Smooth muscle cell (in vitro differentiated cells): ENCODE data around the gene SLC7A8. TPM values are rescaled to one million over a fixed set of nuclear protein-coding genes. Genes with fewer than 3 reads are reported as not detected.

ENCODE experiments used
- DNase-seq: peaks from one replicate; lab custom pipeline; 2025; ENCODE audit not compliant: unreplicated experiment; lab: John Stamatoyannopoulos, UW
- H2AFZ ChIP-seq: fragments of 200-600 bp; sonication (generic); 2 replicates; pipeline ENCODE4 v1.6.0; 2016; ENCODE audit warnings: antibody characterized with exemption, low read depth, mild to moderate bottlenecking
- H3F3A ChIP-seq: fragments of 200-600 bp; sonication (generic); 2 replicates; pipeline ENCODE4 v1.6.0; 2017; ENCODE audit warnings: antibody characterized with exemption, low read depth
- H3K27ac ChIP-seq: fragments of 200-600 bp; sonication (generic); 2 replicates; pipeline ENCODE4 v1.5.1; 2016; ENCODE audit warnings: low read depth, mild to moderate bottlenecking
- H3K27me3 ChIP-seq: fragments of 200-600 bp; sonication (generic); 2 replicates; pipeline ENCODE4 v1.6.1; 2016; ENCODE audit warnings: low read depth, mild to moderate bottlenecking
- H3K36me3 ChIP-seq: fragments of 200-600 bp; sonication (generic); 2 replicates; pipeline ENCODE4 v1.5.1; 2016; ENCODE audit warnings: low read depth
- H3K4me1 ChIP-seq: fragments of 200-600 bp; sonication (generic); 2 replicates; pipeline ENCODE4 v1.5.1; 2016; ENCODE audit warnings: low read depth
- H3K4me2 ChIP-seq: fragments of 200-600 bp; sonication (generic); 2 replicates; pipeline ENCODE4 v1.6.0; 2016; ENCODE audit warnings: mild to moderate bottlenecking
- H3K4me3 ChIP-seq: fragments of 200-600 bp; sonication (generic); 2 replicates; pipeline ENCODE4 v1.5.1; 2016; ENCODE audit warnings: mild to moderate bottlenecking
- H3K79me2 ChIP-seq: fragments of 200-600 bp; sonication (generic); 2 replicates; pipeline ENCODE4 v1.6.0; 2016; ENCODE audit warnings: low read depth, mild to moderate bottlenecking
- H3K9ac ChIP-seq: fragments of 200-600 bp; sonication (generic); 2 replicates; pipeline ENCODE4 v1.6.0; 2016; ENCODE audit warnings: low read depth
- H3K9me3 ChIP-seq: fragments of 200-600 bp; sonication (generic); replicated peaks from 2 replicates; pipeline ENCODE4 v1.5.1; 2016; ENCODE audit warnings: low read depth
- H4K20me1 ChIP-seq: fragments of 200-600 bp; sonication (generic); 2 replicates; pipeline ENCODE4 v1.6.0; 2016; ENCODE audit warnings: low read depth
- WGBS: methylation state at CpG from one replicate; pipeline ENCODE4 v1.1.7; 2016; ENCODE audit warnings: low lambda C conversion rate; 5-methylcytosine and 5-hydroxymethylcytosine counted together
- polyA plus RNA-seq: library from polyadenylated mRNA; unstranded; fragments of >200 nt; fragmentation: Nextera tagmentation; extraction: Ambion mirVana; gene quantifications from 2 replicates; pipeline ENCODE4 v1.2.1, GENCODE V29; 2016
- total RNA-seq: library from RNA; depleted of rRNA; stranded (reverse); fragments of >200 nt; gene quantifications from 2 replicates; pipeline ENCODE4 v1.2.3, GENCODE V29; 2014
- TF ChIP-seq, protein P1 (sequence below): fragments of 200-600 bp; sonication (generic); IDR thresholded peaks from 2 replicates; pipeline ENCODE4 v1.5.1; 2017; ENCODE audit warnings: borderline replicate concordance, mild to moderate bottlenecking, antibody characterized with exemption; ENCODE audit not compliant: insufficient read depth, poor library complexity, severe bottlenecking

The SLC7A8 gene
- total and polyA plus RNA-seq, 2 experiments from 2014 or later: 16.4 to 26.0 TPM

DNA sequence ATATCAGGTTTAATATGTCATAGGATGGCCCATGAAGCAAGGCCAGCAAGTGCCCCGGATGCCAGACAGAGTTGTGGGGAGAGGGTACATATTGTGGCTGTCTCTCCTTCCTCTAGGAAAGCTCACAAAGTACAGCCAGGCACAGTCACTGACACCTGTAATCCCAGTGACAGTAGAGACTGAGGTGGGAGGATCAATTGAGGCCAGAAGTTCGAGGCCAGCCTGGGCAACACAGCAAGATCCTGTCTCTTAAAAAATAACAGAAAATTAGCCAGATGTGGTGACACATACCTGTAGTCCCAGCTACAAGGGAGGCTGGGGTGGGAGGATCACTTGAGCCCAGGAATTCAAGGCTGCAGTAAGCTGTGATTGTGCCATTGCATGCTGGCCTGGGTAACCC, 32.1 kb downstream of the SLC7A8 start:
- H3F3A ChIP-seq: peaks cover 23% of the 10 kb centered on the region
- H3K4me1 ChIP-seq: peaks cover 22% of the 10 kb centered on the region
- TF ChIP-seq, protein P1, sequence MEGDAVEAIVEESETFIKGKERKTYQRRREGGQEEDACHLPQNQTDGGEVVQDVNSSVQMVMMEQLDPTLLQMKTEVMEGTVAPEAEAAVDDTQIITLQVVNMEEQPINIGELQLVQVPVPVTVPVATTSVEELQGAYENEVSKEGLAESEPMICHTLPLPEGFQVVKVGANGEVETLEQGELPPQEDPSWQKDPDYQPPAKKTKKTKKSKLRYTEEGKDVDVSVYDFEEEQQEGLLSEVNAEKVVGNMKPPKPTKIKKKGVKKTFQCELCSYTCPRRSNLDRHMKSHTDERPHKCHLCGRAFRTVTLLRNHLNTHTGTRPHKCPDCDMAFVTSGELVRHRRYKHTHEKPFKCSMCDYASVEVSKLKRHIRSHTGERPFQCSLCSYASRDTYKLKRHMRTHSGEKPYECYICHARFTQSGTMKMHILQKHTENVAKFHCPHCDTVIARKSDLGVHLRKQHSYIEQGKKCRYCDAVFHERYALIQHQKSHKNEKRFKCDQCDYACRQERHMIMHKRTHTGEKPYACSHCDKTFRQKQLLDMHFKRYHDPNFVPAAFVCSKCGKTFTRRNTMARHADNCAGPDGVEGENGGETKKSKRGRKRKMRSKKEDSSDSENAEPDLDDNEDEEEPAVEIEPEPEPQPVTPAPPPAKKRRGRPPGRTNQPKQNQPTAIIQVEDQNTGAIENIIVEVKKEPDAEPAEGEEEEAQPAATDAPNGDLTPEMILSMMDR: no peak
- no peaks in the 10 kb centered on the region for H3K27me3 ChIP-seq
- H4K20me1 ChIP-seq: no peaks in the 10 kb centered on the region
- no peak overlapping the region for H3K9ac ChIP-seq
- no peaks in the 10 kb centered on the region for H3K9me3 ChIP-seq
- DNase-seq: no peak
- no peak overlapping the region for H3K4me2 ChIP-seq
- H3K4me3 ChIP-seq: no peak overlapping the region
- H3K79me2 ChIP-seq: no peaks in the 10 kb centered on the region
- H2AFZ ChIP-seq: no peak overlapping the region
- 97% methylated on average over 2 of the region's 2 CpGs for WGBS
- no peaks in the 10 kb centered on the region for H3K36me3 ChIP-seq
- no peak overlapping the region for H3K27ac ChIP-seq

DNA sequence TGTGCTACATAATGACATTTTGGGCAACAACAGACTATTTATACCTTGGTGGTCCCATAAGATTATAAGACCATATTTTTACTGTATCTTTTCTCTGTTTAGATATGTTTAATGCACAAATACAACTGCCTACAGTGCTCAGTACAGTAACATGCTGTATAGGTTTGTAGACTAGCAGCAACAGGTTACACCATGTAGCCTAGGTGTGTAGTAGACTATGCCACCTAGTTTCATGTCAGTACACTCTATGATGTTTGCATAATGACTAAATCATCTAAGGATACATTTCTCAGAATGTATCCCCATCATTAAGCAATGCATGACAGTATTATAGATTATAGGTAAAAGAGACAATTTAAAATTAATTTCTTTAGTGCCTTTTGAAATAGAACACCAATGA, 33.7 kb downstream of the SLC7A8 start:
- Histone ChIP-seq H2AFZ (no peak overlapping the region), H3K9ac (no peak overlapping the region), H4K20me1 (no peaks in the 10 kb centered on the region), H3K27ac (peak overlapping the region; percentile 68), H3F3A (peaks cover 14% of the 10 kb centered on the region), H3K36me3 (no peaks in the 10 kb centered on the region), H3K4me3 (no peak overlapping the region), H3K79me2 (no peaks in the 10 kb centered on the region), H3K4me1 (peaks cover 17% of the 10 kb centered on the region), H3K9me3 (no peaks in the 10 kb centered on the region), H3K4me2 (no peak overlapping the region), H3K27me3 (no peaks in the 10 kb centered on the region)
- no peak for DNase-seq
- TF ChIP-seq, protein P1: no peak

DNA sequence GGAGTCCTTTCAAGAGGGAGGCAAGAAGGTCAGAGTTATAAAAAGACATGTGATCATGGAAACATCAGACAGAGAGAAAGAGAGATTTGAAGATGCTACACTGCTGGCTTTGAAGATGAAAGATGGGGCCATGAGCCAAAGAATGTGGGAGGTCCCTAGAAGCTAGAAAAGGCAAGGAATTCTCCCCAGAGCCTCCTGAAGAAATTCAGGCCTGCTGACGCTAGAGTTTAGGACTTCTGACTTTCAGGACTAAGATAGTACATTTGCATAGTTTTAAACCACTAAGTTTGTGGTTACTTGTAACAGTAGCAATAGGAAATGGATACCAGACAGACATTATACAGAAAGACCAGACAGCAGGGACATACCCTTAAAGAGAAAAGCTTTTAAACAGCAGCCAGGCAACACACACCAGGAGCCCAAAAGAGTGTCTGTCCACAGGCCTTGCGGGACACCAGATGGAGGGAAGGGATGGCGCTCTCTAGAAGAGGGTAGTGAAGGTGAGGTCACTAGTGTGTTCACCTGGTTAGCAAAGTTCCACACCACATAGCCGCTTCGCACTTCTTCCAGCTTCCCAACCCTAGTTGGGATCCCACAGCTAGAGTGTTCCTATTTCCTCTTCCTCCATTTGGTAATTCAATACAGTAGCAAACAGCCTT, 34.7 kb downstream of the SLC7A8 start:
- Histone ChIP-seq H3K4me1 (peaks cover 12% of the 10 kb centered on the region), H3K4me3 (no peak overlapping the region), H4K20me1 (no peaks in the 10 kb centered on the region), H3K4me2 (no peak overlapping the region), H3F3A (peaks cover 19% of the 10 kb centered on the region), H2AFZ (no peak overlapping the region), H3K27me3 (no peaks in the 10 kb centered on the region), H3K79me2 (no peaks in the 10 kb centered on the region), H3K9ac (no peak overlapping the region), H3K36me3 (no peaks in the 10 kb centered on the region), H3K9me3 (no peaks in the 10 kb centered on the region), H3K27ac (peak overlapping the region; percentile 68)
- TF ChIP-seq, protein P1: no peak
- DNase-seq: no peak
- 80% methylated on average over 5 of the region's 5 CpGs for WGBS

DNA sequence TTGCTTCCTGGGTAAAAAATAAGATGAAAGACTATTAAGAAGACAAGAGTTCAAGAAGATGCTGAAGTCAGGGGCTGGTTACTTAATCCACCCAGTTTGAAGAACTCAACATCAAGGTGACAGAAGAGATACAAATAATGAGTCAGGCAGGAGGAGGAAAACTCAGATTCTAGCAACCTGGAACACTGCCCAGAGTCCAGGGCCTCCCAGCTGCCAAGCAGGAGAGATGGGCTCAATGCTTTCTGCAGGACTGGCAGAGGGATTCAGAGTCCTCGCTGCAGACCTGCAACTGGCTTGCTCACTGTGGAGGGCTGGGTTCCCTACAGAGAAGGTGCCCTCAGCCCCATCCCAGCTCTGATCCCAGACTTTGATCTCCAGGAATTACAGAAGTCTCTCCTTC, 35.8 kb downstream of the SLC7A8 start:
- Histone ChIP-seq H3K4me2 (no peak overlapping the region), H3K27ac (no peak overlapping the region), H3F3A (peaks cover 19% of the 10 kb centered on the region), H4K20me1 (no peaks in the 10 kb centered on the region), H3K4me3 (no peak overlapping the region), H3K79me2 (no peaks in the 10 kb centered on the region), H3K4me1 (peaks cover 12% of the 10 kb centered on the region), H3K27me3 (no peaks in the 10 kb centered on the region), H3K9ac (no peak overlapping the region), H2AFZ (no peak overlapping the region), H3K9me3 (no peaks in the 10 kb centered on the region), H3K36me3 (no peaks in the 10 kb centered on the region)
- 83% methylated on average over 1 of the region's 1 CpG for WGBS
- TF ChIP-seq, protein P1: no peak
- DNase-seq: no peak
